ENCODE results near the gene UBAP2L.

Gene UBAP2L

GRCh38 chr1:154220071-154220969 is at the start of gene UBAP2L:
Gene UBAP2L (plus strand): TSS chr1:154220955. CDS start chr1:154225124, 4,169 bp downstream.
- peak within 1 kb of the TSS; percentile 96 for H3K4me3 ChIP-seq
- TF ChIP-seq EZH2 (IDR thresholded peaks at IDR 0.05), result no peak
- TF ChIP-seq POLR2AphosphoS5 (IDR thresholded peaks at IDR 0.05; ENCODE audit: borderline replicate concordance, low read depth, low read length), result peak; percentile 88
- TF ChIP-seq FOXP2 (optimal IDR thresholded peaks at IDR 0.05; ENCODE audit: control extremely low read depth, extremely low read length, insufficient read depth), result no peak
- H3K9me3 ChIP-seq (ENCODE audit: low read depth, low read length), result no peaks in the 10 kb centered on the region
- peak within 1 kb of the TSS; percentile 95 for H3K27ac ChIP-seq
- peaks cover 67% of the 10 kb centered on the region for H3K36me3 ChIP-seq (ENCODE audit: insufficient read depth, low read length)
- DNase-seq (ENCODE audit: low read depth, low spot score), result peak; percentile 93
- H3K9ac ChIP-seq (ENCODE audit: insufficient read length), result peak within 1 kb of the TSS; percentile 99

- Histone ChIP-seq H3K27ac (no peak overlapping the region), H3K9me3 (ENCODE audit: low read depth, low read length) (no peaks in the 10 kb centered on the region), H3K36me3 (ENCODE audit: insufficient read depth, low read length) (peaks cover 87% of the 10 kb centered on the region), H3K9ac (ENCODE audit: insufficient read length) (no peak overlapping the region), H3K4me3 (no peak overlapping the region)
- no peak for DNase-seq (ENCODE audit: low read depth, low spot score)
- TF ChIP-seq EZH2 (IDR thresholded peaks at IDR 0.05) (no peak), FOXP2 (optimal IDR thresholded peaks at IDR 0.05; ENCODE audit: control extremely low read depth, extremely low read length, insufficient read depth) (no peak), POLR2AphosphoS5 (IDR thresholded peaks at IDR 0.05; ENCODE audit: borderline replicate concordance, low read depth, low read length) (no peak)
Measured at GRCh38 chr1:154171223-154171583, 49.6 kb upstream of the UBAP2L start.

- no peak for TF ChIP-seq POLR2AphosphoS5 (IDR thresholded peaks at IDR 0.05; ENCODE audit: borderline replicate concordance, low read depth, low read length)
Measured at GRCh38 chr1:154171880-154172279, 48.9 kb upstream of the UBAP2L start.

DNA sequence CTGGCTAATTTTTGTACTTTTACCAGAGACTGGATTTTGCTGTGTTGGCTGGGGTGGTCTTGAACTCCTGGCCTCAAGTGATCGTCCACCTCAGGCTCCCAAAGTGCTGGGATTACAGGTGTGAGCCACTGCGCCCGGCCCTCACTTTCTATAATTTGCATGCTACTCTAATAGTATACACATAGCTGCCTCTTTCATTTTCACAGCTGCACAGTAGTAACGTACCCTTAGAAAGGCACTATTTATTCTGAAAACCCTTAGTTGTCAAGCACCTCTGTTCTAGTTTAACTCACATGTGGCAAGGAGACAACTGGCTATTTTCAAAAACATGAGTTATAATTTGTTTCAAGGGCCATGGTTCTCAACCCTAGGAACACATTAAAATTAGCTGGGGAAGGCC is 46.1 kb upstream of the UBAP2L start:
- peaks cover 54% of the 10 kb centered on the region for H3K36me3 ChIP-seq (ENCODE audit: insufficient read depth, low read length)
- no peak overlapping the region for H3K9ac ChIP-seq (ENCODE audit: insufficient read length)
- H3K9me3 ChIP-seq (ENCODE audit: low read depth, low read length), result no peaks in the 10 kb centered on the region
- H3K27ac ChIP-seq, result no peak overlapping the region
- no peak for TF ChIP-seq EZH2 (IDR thresholded peaks at IDR 0.05)
- TF ChIP-seq FOXP2 (optimal IDR thresholded peaks at IDR 0.05; ENCODE audit: control extremely low read depth, extremely low read length, insufficient read depth), result no peak
- TF ChIP-seq POLR2AphosphoS5 (IDR thresholded peaks at IDR 0.05; ENCODE audit: borderline replicate concordance, low read depth, low read length), result no peak
- no peak overlapping the region for H3K4me3 ChIP-seq
- no peak for DNase-seq (ENCODE audit: low read depth, low spot score)

More at GRCh38 chr1:154171880-154172279, 48.9 kb upstream of the UBAP2L start:
- no peak for DNase-seq (ENCODE audit: low read depth, low spot score)
- Histone ChIP-seq H3K9me3 (ENCODE audit: low read depth, low read length) (no peaks in the 10 kb centered on the region), H3K27ac (no peak overlapping the region), H3K9ac (ENCODE audit: insufficient read length) (no peak overlapping the region), H3K4me3 (no peak overlapping the region), H3K36me3 (ENCODE audit: insufficient read depth, low read length) (peaks cover 81% of the 10 kb centered on the region)

DNA sequence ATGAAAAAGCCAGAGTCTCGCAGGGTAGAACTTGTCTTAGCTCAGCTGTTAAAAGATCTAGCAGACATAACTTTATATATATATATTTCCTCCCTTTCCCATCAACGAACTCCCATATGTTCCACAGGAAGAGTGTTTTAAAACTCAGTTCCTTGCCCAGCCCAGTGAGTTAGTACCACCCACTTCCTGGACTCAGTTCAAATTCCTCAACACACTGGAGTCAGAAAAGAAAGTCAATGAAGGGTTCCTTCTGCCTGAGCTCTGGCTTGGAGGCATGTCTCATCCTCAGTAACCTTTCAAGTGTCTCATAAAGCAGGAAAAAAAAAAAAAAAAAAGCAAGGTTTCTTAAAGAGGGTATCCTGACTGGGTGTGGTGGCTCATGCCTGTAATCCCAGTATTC is 44.4 kb upstream of the UBAP2L start:
- Histone ChIP-seq H3K9me3 (ENCODE audit: low read depth, low read length) (no peaks in the 10 kb centered on the region), H3K4me3 (no peak overlapping the region), H3K9ac (ENCODE audit: insufficient read length) (no peak overlapping the region), H3K27ac (no peak overlapping the region), H3K36me3 (ENCODE audit: insufficient read depth, low read length) (peaks cover 47% of the 10 kb centered on the region)
- TF ChIP-seq FOXP2 (optimal IDR thresholded peaks at IDR 0.05; ENCODE audit: control extremely low read depth, extremely low read length, insufficient read depth) (no peak), POLR2AphosphoS5 (IDR thresholded peaks at IDR 0.05; ENCODE audit: borderline replicate concordance, low read depth, low read length) (no peak), EZH2 (IDR thresholded peaks at IDR 0.05) (no peak)
- DNase-seq (ENCODE audit: low read depth, low spot score), result no peak

- TF ChIP-seq POLR2AphosphoS5 (IDR thresholded peaks at IDR 0.05; ENCODE audit: borderline replicate concordance, low read depth, low read length) (no peak), FOXP2 (optimal IDR thresholded peaks at IDR 0.05; ENCODE audit: control extremely low read depth, extremely low read length, insufficient read depth) (no peak), EZH2 (IDR thresholded peaks at IDR 0.05) (no peak)
- Histone ChIP-seq H3K9me3 (ENCODE audit: low read depth, low read length) (no peaks in the 10 kb centered on the region), H3K9ac (ENCODE audit: insufficient read length) (no peak overlapping the region), H3K36me3 (ENCODE audit: insufficient read depth, low read length) (peaks cover 30% of the 10 kb centered on the region), H3K4me3 (no peak overlapping the region), H3K27ac (no peak overlapping the region)
- no peak for DNase-seq (ENCODE audit: low read depth, low spot score)
Measured at GRCh38 chr1:154178013-154178412, 42.7 kb upstream of the UBAP2L start.

DNA sequence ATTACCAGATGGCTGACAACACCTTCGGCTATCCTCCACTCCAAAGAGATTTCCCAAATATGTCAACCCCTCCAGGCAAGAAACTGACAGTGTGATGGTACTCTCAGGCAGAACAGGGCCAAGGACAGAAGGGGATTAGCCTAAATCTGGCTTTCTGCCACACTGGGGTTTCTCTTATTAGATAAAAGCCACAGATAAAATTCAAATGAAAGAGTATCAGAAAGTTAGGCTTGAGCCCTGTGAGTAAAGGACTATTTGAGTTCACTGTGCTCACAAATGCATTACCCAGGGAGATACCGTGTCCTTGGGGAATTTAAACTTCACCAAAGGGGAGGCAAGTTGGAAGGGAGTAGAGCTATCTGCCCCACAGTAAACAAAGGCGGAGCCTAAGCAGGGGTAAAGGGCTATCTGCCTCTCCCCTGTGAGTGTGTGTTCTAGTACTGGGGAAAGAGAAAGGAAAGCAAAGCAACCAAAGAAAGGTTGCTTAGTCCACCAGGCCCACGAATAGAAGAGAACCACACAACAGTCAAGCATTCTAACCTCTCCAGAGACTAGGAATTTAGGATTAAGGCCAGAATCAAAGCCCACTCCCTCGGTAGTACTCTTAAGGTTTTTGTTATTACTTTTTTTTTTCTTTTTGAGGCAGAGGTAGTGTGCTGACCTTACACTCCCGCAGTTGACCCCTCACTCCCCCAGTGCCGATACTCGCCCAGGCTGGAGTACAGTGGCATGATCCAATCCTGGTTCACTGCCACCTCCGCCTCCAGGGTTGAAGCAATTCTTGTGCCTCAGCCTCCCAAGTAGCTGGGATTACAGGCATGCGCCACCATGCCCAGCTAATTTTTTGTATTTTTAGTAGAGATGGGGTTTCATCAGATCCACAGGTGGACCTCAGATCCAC is 41.6 kb upstream of the UBAP2L start:
- TF ChIP-seq FOXP2 (optimal IDR thresholded peaks at IDR 0.05; ENCODE audit: control extremely low read depth, extremely low read length, insufficient read depth) (no peak), POLR2AphosphoS5 (IDR thresholded peaks at IDR 0.05; ENCODE audit: borderline replicate concordance, low read depth, low read length) (no peak), EZH2 (IDR thresholded peaks at IDR 0.05) (no peak)
- Histone ChIP-seq H3K9me3 (ENCODE audit: low read depth, low read length) (no peaks in the 10 kb centered on the region), H3K27ac (peak overlapping the region; percentile 70), H3K4me3 (peak overlapping the region; percentile 28), H3K36me3 (ENCODE audit: insufficient read depth, low read length) (peaks cover 27% of the 10 kb centered on the region), H3K9ac (ENCODE audit: insufficient read length) (peak overlapping the region; percentile 24)
- DNase-seq (ENCODE audit: low read depth, low spot score), result no peak
